Small intestine (tissue), 7 donors: ENCODE results near the gene EFHC2. TPM values are rescaled to one million over a fixed set of nuclear protein-coding genes. Genes with fewer than 3 reads are reported as not detected.
"Not testable (repeated sequence)": the region's sequence is repeated elsewhere in the genome, so short reads cannot be mapped to it uniquely, and the experiment has no call there.

Experiments used
- DNase-seq, 2 donors: peaks; one replicate each; pipeline versions ENCODE4 v3.0.0 to v3.0.0-alpha.2; 2013
- FAIRE-seq: peaks from 2 replicates; lab custom pipeline; 2012; peaks lifted over from hg19 to GRCh38; lab: Jason Lieb, UNC
- H3K27ac ChIP-seq, 3 donors: one replicate each; pipeline ENCODE4 v1.5.1; 2013; ENCODE audit warnings: low read length in 2 of 3, mild to moderate bottlenecking in 2 of 3, control low read depth in 1 of 3, inconsistent platforms in 1 of 3, low read depth in 1 of 3, moderate library complexity in 1 of 3
- H3K27me3 ChIP-seq, 3 donors: one replicate each; pipeline ENCODE4 v1.6.1; 2013; ENCODE audit warnings: low read length in 3 of 3, inconsistent platforms in 1 of 3; ENCODE audit not compliant: control insufficient read depth in 3 of 3, insufficient read depth in 3 of 3
- H3K36me3 ChIP-seq, 3 donors: one replicate each; pipeline ENCODE4 v1.6.1; 2013; ENCODE audit warnings: low read length in 3 of 3, inconsistent platforms in 1 of 3, low read depth in 1 of 3, mild to moderate bottlenecking in 1 of 3, moderate library complexity in 1 of 3; ENCODE audit not compliant: control insufficient read depth in 3 of 3, insufficient read depth in 2 of 3
- H3K4me1 ChIP-seq, 3 donors: one replicate each; pipeline ENCODE4 v1.6.1; 2013; ENCODE audit warnings: low read length in 2 of 3, inconsistent platforms in 1 of 3, low read depth in 1 of 3, mild to moderate bottlenecking in 1 of 3, moderate library complexity in 1 of 3; ENCODE audit not compliant: control insufficient read depth in 3 of 3, insufficient read depth in 2 of 3
- H3K4me3 ChIP-seq, 3 donors: one replicate each; pipeline ENCODE4 v1.5.1; 2013; ENCODE audit warnings: low read length in 3 of 3, control low read depth in 1 of 3, inconsistent platforms in 1 of 3, low read depth in 1 of 3, mild to moderate bottlenecking in 1 of 3, moderate library complexity in 1 of 3
- H3K9me3 ChIP-seq, 2 donors: one replicate each; pipeline ENCODE4 v1.6.1; 2013; ENCODE audit warnings: low read depth in 1 of 2, low read length in 1 of 2; ENCODE audit not compliant: control insufficient read depth in 2 of 2, insufficient read depth in 1 of 2
- WGBS, 3 donors: extraction: QIAGEN DNeasy Blood & Tissue Kit; methylation state at CpG; one replicate each; pipeline ENCODE4 v1.1.7; 2013; 5-methylcytosine and 5-hydroxymethylcytosine counted together
- polyA plus RNA-seq, 4 donors: library from polyadenylated mRNA; stranded (reverse) in 3 of 4; unstranded in 1 of 4; fragments of 200-250 nt in 3 of 4; fragments of 120-200 nt in 1 of 4; gene quantifications; one replicate each; pipeline versions ENCODE4 v1.2.1 to v1.2.3, GENCODE V29; 2013
- donor health status: healthy with polysubstance abuse.
- donor health status: control.
- donor health status: control.
- donor health status: Bipolar disorder and iron deficiency.
- donor health status: healthy.

The EFHC2 gene
- polyA plus RNA-seq, 4 donors = 0.54 to 3.7 (median 0.78) TPM; not detected in 1

- Histone ChIP-seq H3K4me1 (no peaks in the 10 kb centered on the region), H3K4me3 (no peak overlapping the region), H3K27ac (no peak overlapping the region), H3K27me3 (peaks cover 0 to 2% (median 0%) of the 10 kb centered on the region in 3 donors), H3K9me3 (no peaks in the 10 kb centered on the region), H3K36me3 (no peaks in the 10 kb centered on the region)
- DNase-seq (peak; percentile 11 to 70), FAIRE-seq (no peak)
- 33 to 67% (median 62%) methylated on average over 2 of the region's 2 CpGs for whole genome bisulfite sequencing, 3 donors
These were observed 118.7 kb downstream of the EFHC2 start for GRCh38 chrX:44224760-44225159.

GRCh38 chrX:44223150-44223549, 120.3 kb downstream of the EFHC2 start:
- no peaks in the 10 kb centered on the region for H3K4me1 ChIP-seq
- no peaks in the 10 kb centered on the region for H3K36me3 ChIP-seq
- H3K27me3 ChIP-seq = peaks cover 0 to 2% (median 0%) of the 10 kb centered on the region in 3 donors
- FAIRE-seq = no peak
- H3K9me3 ChIP-seq = no peaks in the 10 kb centered on the region
- peak in 1 of 2 donors; percentile 72 for DNase-seq
- H3K27ac ChIP-seq = no peak overlapping the region
- no peak overlapping the region for H3K4me3 ChIP-seq
- WGBS, 3 donors = 0 to 36% (median 7%) methylated on average over 2 of the region's 2 CpGs

GRCh38 chrX:44218465-44218864, 125.0 kb downstream of the EFHC2 start:
- WGBS, 3 donors = 26 to 63% (median 58%) methylated on average over 3 of the region's 3 CpGs
- H3K27ac ChIP-seq = no peak overlapping the region
- DNase-seq (peak in 1 of 2 donors; percentile 37), FAIRE-seq (no peak)
- H3K4me1 ChIP-seq = no peaks in the 10 kb centered on the region
- H3K4me3 ChIP-seq = no peak overlapping the region
- no peaks in the 10 kb centered on the region for H3K36me3 ChIP-seq
- no peaks in the 10 kb centered on the region for H3K9me3 ChIP-seq
- no peaks in the 10 kb centered on the region for H3K27me3 ChIP-seq

- no peak overlapping the region for H3K27ac ChIP-seq
- 70 to 92% (median 88%) methylated on average over 3 of the region's 3 CpGs for WGBS, 3 donors
- H3K9me3 ChIP-seq = no peaks in the 10 kb centered on the region
- no peaks in the 10 kb centered on the region for H3K27me3 ChIP-seq
- no peaks in the 10 kb centered on the region for H3K4me1 ChIP-seq
- no peak overlapping the region for H3K4me3 ChIP-seq
- DNase-seq = no peak
- H3K36me3 ChIP-seq = no peaks in the 10 kb centered on the region
- FAIRE-seq = no peak
These were observed 127.3 kb downstream of the EFHC2 start for GRCh38 chrX:44216171-44216570.

- FAIRE-seq (no peak), DNase-seq (no peak)
- H3K27ac ChIP-seq = no peak overlapping the region
- H3K4me3 ChIP-seq = no peak overlapping the region
- H3K36me3 ChIP-seq = no peaks in the 10 kb centered on the region
- no peaks in the 10 kb centered on the region for H3K4me1 ChIP-seq
- WGBS, 3 donors = 83 to 100% (median 95%) methylated on average over 1 of the region's 1 CpG
- no peaks in the 10 kb centered on the region for H3K27me3 ChIP-seq
- no peaks in the 10 kb centered on the region for H3K9me3 ChIP-seq
These were observed 139.7 kb downstream of the EFHC2 start for GRCh38 chrX:44203791-44204190.

- 50 to 80% (median 75%) methylated on average over 1 to 2 of the region's 2 CpGs for WGBS, 3 donors
- Histone ChIP-seq H3K36me3 (no peaks in the 10 kb centered on the region), H3K27ac (no peak overlapping the region), H3K27me3 (no peaks in the 10 kb centered on the region), H3K9me3 (no peaks in the 10 kb centered on the region), H3K4me1 (no peaks in the 10 kb centered on the region), H3K4me3 (no peak overlapping the region)
- FAIRE-seq (no peak), DNase-seq (no peak)
These were observed 140.9 kb downstream of the EFHC2 start for GRCh38 chrX:44202596-44202995.

GRCh38 chrX:44189116-44189515, 154.4 kb downstream of the EFHC2 start:
- H3K9me3 ChIP-seq = no peaks in the 10 kb centered on the region
- no peaks in the 10 kb centered on the region for H3K4me1 ChIP-seq
- H3K27me3 ChIP-seq = no peaks in the 10 kb centered on the region
- no peak overlapping the region for H3K4me3 ChIP-seq
- WGBS, 3 donors = 88 to 92% (median 92%) methylated on average over 2 of the region's 2 CpGs
- H3K27ac ChIP-seq = no peak overlapping the region
- DNase-seq = no peak
- FAIRE-seq = no peak
- no peaks in the 10 kb centered on the region for H3K36me3 ChIP-seq

- H3K4me3 ChIP-seq, H3K36me3 ChIP-seq, H3K9me3 ChIP-seq, FAIRE-seq, H3K27ac ChIP-seq, H3K4me1 ChIP-seq, H3K27me3 ChIP-seq, DNase-seq: not testable (repeated sequence)
- WGBS, 3 donors = 52 to 72% (median 57%) methylated on average over 5 of the region's 5 CpGs
These were observed 155.6 kb downstream of the EFHC2 start for GRCh38 chrX:44187915-44188314.

GRCh38 chrX:44183329-44183728, 160.1 kb downstream of the EFHC2 start:
- H3K27me3 ChIP-seq = no peaks in the 10 kb centered on the region
- H3K4me3 ChIP-seq = no peak overlapping the region
- H3K27ac ChIP-seq = no peak overlapping the region
- no peaks in the 10 kb centered on the region for H3K36me3 ChIP-seq
- H3K4me1 ChIP-seq = no peaks in the 10 kb centered on the region
- no peaks in the 10 kb centered on the region for H3K9me3 ChIP-seq
- DNase-seq (peak in 1 of 2 donors; percentile 0), FAIRE-seq (no peak)
- 33 to 79% (median 75%) methylated on average over 2 of the region's 2 CpGs for WGBS, 3 donors
